ENCODE results near the gene SLC25A12. TPM values are rescaled to one million over a fixed set of nuclear protein-coding genes. Genes with fewer than 3 reads are reported as not detected.

The SLC25A12 gene
- total RNA-seq, 1 donor from 2014 or later, result 33.9 TPM

DNA sequence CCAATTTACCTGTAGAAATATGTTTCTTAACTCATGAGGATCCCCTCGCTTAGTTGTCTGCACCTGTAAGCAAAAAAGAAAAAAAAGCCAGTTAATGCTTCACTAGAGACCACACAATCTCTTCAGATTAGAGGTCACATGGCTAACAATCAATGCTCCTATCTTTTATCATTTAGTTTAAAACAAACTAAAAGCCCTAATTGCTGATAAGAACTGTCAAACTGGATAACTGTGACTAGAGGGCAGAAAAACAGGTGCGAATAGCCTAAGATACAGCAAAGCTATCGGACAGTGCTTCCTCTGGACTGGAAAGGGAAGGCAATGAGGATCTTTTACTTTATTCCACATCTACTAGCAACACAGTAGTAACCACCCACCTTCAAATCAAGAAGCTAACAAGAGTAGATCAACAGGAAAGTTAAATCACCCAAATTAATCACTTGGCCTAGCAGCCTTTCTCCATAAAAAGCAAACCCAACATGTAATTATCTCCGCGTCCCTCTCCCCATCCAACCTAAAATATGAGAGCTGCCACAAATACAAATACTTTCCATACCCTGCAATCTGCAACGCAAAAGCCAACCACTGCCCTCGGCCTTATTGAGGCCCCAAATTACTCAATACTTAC, 734 bp downstream of the SLC25A12 start:
- intact Hi-C loops (cut with micrococcal nuclease), result loop anchor here (5.0 to 10.0 kb wide), 4 partner anchors 194 to 459 kb away; partner anchors contain the start of genes DCAF17, DLX1, DLX2 and DYNC1I2

DNA sequence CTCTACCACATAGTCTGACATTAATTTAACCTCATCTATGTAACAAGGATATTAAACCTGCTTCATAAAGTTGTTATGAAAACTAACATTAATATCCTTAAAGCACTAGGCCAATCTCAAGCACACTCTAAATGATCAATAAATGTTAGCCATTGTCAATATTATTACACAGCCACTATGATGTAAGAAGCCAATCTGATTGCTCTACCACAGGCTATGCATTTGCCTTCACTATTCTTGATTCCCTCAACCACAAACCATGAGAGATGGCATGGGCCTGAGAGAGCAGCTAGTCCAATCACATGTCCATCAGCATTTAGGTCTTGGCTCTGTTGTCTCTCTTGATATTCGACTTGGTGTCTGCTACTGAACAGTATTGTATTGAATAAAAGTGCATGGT, 4.2 kb downstream of the SLC25A12 start:
- intact Hi-C loops (cut with micrococcal nuclease), result loop anchor here (5.0 to 10.0 kb wide), 4 partner anchors 197 to 455 kb away; partner anchors contain the start of genes DCAF17, DLX1, DLX2 and DYNC1I2

DNA sequence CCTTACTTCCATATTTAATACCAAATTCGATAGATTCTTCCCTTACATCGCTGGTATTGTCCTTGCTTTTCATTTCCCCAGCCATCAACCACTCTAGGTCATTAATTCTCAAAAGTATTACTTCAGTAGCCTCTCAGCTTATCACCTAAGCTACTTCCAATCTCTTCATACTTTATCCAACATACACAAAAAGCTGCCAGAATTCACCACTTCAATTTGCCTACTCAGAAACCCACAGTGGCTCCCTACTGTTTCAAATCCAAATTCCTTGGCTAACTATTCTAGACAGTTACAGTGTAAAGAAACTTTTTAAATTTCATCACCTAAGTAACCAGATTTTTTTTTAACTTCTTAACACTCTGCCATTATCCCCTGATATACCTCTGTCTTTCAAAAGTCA, 4.7 kb downstream of the SLC25A12 start:
- intact Hi-C loops (cut with micrococcal nuclease), result no loop called here

DNA sequence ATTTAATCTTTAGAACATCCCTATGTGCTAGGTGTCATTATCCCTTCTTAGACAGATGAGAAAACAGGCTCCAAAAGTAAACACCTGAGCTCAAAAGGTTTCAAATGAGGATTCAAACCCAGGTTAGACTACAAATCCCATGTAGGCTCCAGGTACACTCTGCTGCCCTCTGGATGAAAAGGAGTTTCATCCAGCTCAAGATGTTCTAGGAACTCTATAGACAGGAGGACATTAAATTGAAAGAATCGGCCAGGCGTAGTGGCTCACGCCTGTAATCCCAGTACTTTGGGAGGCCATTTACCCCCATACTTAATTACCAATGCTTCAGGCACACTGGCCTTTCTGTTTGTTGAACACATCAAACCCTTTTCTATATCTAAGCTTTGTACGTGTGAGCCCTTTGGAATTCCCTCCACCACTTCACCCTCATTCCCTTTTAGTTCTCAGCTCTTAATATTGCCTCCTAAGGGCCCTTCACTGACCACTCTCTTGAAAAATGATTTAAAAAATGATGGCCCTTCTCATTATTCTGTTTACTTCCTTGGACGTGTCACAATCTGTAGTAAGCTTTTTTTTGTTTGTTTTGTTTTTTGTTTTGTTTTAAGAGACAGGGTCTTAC, 10.7 kb downstream of the SLC25A12 start:
- intact Hi-C loops (cut with micrococcal nuclease), result no loop called here

DNA sequence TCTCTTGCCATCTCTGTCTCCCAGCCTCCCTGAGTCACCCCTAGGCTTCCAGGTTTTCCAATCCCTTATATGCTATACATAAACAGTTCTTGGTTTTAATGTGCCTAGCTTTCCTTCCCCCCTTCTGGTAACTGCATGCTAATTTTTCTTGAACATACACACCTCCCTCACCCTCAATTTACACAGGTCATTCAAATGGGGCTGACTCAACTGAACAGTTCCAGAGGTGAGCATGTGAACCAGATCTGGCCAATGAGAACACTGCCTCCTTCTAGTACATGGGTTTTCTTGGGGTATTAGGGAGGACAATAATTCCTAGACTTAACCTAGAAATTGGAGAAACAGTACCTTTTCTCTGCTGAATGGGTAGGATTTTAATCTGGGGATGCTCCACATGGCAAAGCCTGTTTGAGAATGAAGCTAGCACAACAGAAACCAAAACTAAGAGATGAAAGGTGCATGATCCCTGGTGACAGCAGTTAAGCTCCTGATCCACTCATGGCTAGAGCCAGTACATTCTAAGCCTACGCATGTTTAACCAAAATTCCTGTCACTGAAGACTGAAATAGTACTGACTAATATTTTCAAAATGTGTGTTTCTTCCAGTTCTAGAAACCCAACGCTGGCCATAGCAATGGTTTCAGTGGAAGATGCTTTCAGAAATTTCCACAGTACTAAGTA, 11.8 kb downstream of the SLC25A12 start:
- intact Hi-C loops (cut with micrococcal nuclease), result no loop called here

DNA sequence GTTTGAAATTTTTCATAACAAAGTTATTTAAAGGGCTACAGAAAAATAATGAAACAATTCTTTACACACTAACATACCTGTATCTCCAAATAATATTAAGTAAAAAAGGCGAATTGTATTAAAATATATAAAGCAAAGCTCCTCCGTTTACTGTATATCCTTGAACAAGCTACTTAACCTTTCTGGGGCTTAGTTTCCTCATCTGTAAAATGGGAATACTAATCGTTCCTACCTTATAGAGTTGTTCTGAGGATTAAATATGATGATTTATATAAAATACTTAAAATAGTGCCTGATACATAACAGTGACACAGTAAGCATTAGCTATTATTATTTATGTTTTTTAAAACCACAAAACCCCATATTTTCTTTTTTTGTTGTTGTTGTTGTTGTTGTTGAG, 13.3 kb downstream of the SLC25A12 start:
- intact Hi-C loops (cut with micrococcal nuclease), result no loop called here

DNA sequence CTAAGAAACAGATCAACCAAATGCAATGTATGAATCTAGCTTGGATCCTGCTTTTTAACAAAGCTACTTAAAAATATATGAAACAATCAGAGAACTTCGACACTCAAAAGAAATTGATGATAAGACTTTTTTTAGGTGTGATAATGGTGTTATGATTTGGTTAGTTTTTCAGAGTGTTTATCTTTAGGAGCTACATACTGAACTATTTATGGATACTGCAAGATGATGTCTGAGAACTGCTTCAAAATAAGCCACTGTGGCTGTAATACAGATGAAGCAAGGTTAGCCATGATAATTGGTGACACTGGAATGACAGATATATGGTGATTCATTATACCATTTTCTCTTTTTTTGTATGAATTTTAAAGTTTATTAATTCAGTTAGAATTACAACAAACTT, 14.2 kb downstream of the SLC25A12 start:
- intact Hi-C loops (cut with micrococcal nuclease), result no loop called here

DNA sequence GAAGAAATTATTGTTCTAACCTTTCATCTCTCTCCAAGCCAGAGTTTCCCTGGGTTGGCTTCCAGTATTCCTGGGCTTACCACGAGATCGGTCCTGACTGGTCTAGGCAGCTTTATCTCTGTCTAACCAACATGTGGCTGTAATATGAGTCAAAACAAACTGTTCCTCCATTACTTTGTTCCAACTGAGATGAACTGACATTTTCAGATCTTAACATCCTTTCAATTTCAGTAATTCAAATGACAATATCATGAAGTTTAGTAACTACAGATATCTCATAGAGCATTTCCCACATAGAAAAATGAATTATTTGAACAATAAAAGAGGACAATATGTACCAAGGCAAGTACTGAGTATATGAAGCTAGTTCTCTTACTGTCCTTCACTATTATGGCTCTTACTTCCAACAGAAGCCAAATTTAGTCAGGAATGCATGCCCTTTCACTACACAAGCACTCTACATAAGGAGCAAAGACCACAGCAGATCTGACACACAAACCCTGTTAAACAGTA, 15.5 kb downstream of the SLC25A12 start:
- intact Hi-C loops (cut with micrococcal nuclease), result no loop called here

DNA sequence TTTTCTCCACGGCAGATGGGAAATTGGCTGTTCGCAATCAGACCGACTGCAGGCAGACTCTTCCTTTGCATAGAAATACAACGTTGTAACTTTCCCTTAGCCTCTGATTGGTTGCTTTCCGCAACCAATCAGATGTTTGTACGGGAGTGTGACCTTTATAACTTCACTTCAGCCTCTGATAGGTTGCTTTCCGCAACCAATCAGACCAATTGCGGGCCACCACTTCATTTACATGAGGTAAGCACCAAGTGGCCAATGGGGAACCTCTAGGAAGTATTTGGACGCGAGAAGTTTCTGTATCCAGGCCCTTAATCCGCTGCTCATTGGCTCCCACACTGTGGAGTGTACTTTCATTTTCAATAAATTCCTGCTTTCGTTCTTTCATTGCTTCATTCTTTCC, 19.1 kb downstream of the SLC25A12 start:
- intact Hi-C loops (cut with micrococcal nuclease), result no loop called here

DNA sequence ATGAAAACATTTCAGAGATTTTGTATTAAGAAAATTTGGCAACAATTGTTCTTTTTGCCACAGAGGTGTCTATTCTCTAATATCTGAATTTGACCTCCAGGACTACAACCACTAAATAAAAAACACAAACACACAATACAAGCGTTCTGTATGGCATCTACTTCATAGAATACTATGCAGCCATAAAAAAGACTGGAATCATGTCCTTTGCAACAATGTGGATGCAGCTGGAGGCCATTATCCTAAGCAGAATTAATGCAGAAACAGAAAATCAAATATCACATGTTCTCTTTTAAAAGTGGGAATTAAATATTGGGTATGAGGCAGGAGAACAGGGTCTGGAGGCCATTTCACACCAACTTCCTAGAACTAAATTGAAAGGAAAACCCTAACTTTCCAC, 19.5 kb downstream of the SLC25A12 start:
- intact Hi-C loops (cut with micrococcal nuclease), result no loop called here

DNA sequence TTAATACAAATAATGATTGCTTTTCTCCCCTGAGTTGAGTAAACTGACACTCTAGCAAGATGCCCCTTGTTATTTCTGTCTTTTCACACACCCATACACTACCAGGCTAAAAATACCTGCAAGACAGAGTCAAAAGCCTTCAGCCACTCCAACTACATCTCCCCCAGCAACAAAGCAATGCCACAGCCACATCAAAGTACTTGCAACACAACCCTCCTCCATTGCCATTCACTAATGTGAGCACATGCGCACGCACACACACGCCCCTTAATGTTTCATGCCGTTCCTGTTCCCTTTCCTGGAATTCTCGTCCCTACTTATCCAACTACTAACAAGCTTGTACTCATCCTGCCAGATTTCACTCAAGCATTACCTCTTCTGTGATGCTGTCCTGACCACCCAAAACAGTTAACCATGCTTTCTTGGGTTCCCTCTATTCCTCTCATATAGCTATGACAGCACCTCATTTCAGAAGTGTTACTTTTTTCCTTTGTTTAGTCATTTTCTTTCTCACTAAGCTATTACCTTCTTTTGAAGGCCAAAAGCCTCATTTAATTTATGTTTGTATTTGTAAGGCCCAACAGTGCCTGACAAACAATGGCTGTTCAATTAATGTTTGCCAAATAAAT, 29.6 kb downstream of the SLC25A12 start:
- intact Hi-C loops (cut with micrococcal nuclease), result no loop called here

DNA sequence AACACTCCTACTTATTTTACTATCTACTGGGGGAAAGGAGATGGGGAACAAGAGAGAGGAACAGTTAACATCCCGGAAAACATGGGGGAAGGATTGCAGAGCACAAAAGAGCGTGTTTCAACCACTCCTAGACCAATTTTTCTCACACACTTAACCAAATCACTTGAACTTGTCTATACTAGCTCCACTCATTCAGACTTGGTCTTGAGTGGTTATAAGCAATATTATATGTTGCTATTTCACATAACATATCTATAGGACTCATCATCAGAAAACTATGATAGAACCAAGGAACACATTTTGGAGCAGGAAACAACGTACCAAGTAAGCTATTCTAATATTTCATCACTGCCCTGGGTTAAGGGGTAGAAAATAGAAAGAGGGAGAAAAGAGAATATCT, 31.5 kb downstream of the SLC25A12 start:
- intact Hi-C loops (cut with micrococcal nuclease), result no loop called here

DNA sequence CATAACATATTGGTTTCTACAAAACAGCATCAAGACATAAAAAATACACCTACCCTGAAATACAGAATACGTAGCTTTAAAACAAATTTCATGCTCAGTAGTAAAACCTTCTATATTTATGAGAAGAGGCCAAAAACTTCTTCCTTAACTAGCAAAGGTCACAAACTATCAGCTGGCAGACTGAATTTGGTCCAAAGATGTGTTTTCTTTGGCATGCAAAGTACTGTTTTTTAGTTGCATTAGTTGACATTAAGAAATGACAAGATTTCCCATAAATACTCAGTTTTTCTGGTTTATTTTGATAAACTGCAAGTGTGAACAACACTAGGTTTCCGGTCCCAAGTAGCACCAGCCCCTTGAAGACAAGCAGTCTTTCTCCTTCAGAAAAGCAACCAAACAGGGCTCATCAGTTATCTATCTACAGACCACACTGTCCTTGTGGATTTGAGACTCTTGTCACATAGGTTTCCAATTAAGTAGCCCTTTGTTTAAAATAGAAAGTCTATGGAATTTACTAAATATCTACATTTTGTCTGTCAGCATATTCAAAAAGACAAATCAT, 35.6 kb downstream of the SLC25A12 start:
- intact Hi-C loops (cut with micrococcal nuclease), result no loop called here

DNA sequence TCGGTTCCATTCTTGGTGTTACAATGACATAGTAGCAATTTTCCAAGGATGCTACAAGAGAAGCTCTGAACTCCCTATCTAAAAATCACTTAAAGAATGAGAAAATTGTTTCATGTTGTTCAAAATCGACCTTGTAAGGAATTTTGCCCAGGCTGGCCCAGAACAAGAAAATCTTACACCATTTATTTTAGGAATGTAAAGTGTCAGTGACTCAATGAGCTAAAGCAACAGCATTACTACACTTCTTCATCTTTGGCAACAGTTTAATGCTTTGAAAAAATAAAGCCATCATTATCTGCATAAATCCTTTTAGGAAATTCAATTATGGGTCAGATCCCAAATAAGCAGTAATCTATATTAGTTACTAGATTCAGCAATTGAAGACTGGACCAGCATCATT, 38.6 kb downstream of the SLC25A12 start:
- intact Hi-C loops (cut with micrococcal nuclease), result no loop called here

DNA sequence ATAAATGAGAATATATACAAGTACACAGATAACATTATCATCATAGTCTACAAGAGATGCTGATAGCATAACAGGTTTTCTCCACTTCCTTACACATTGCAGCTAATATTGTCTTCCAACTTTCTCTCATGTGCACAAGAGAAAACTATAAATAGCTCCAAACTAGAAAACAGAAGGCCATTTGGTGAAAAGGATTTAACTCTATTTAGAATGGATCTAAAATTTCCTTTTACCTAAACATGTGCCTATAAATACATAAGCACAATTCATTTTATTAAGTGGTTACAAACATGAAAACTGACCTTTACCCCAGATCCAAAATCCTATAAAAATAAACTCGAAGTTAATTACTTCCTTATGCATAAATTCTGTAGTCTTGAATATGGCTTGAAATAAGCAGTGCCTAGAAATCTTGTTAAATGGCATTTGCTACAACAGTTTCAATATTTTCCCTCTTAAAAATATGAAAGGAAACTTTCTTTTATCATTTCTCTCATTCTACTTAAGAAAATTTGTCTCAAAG, 41.6 kb downstream of the SLC25A12 start:
- intact Hi-C loops (cut with micrococcal nuclease), result no loop called here

DNA sequence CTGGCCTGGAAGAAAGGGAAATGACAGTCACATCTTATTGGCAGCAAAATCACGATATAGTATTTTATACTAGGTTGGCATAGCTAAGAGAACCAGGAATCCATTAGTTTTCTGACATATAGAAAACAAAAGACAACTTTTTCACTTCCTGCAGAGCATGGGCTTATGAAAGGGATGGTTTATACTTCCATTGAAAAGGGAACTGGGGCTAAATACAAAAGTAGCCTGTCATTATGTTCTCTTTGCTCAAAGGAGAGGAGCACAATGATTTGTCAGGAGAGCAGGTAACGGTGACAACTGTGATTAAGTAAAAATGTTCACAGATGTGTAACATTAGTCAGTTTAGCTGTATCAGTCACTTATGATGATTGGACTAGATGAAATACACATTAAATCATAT, 46.4 kb downstream of the SLC25A12 start:
- intact Hi-C loops (cut with micrococcal nuclease), result loop anchor here (2.0 kb wide), 1 partner anchor 13 kb away; no protein-coding TSS in a partner anchor

DNA sequence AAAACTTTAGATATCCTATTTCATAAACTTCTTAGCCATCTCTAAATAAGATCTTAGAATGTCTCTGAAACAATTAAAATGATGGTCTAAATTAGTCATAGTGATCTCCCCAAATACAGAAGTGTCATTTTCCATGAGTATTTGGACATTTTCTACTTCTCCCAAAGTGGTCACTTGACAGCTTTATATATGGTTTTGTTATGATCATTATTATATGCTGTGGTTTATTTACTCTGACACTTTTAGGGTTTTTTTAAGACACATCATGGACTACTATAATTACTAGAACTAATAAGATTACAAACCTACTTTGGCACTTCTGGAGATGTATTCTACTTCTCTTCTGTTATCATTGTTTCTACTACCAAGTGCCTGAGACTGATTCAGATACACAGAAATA, 47.1 kb downstream of the SLC25A12 start:
- intact Hi-C loops (cut with micrococcal nuclease), result loop anchor here (2.0 kb wide), 1 partner anchor 14 kb away; no protein-coding TSS in a partner anchor

DNA sequence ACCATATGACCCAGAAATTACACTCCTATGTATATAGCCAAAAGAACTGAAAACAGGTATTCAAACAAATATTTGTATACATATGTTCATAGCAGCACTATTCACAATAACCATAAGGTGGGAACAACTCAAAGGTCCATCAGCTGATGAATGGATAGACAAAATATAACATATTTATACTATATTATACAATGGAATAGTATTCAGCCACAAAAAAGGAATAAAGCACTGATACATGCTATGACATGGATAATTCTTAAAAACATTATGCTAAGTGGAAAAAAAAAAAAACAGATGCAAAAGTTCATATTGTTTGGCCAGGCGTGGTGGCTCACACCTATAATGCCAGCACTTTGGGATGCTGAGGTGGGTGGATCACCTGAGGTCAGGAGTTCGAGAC, 52.0 kb downstream of the SLC25A12 start:
- intact Hi-C loops (cut with micrococcal nuclease), result no loop called here

DNA sequence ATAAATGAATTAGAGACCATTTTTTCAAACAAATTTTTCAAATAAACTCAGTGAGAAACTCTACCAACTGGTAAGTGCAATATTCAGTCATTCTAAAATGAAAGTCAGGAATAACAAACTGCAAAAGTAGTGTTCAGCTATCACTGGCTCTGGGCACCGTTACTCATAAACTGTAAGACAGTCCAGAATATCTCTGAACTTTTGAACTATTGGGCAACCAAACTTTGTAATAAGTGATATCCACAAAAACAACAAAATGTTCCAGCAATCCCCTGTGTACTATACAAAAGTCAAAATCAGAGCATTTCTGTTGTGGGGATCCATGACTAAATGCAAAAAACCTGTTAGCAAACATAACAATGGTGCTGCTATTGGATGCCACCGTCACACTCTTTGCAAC, 56.3 kb downstream of the SLC25A12 start:
- intact Hi-C loops (cut with micrococcal nuclease), result no loop called here

DNA sequence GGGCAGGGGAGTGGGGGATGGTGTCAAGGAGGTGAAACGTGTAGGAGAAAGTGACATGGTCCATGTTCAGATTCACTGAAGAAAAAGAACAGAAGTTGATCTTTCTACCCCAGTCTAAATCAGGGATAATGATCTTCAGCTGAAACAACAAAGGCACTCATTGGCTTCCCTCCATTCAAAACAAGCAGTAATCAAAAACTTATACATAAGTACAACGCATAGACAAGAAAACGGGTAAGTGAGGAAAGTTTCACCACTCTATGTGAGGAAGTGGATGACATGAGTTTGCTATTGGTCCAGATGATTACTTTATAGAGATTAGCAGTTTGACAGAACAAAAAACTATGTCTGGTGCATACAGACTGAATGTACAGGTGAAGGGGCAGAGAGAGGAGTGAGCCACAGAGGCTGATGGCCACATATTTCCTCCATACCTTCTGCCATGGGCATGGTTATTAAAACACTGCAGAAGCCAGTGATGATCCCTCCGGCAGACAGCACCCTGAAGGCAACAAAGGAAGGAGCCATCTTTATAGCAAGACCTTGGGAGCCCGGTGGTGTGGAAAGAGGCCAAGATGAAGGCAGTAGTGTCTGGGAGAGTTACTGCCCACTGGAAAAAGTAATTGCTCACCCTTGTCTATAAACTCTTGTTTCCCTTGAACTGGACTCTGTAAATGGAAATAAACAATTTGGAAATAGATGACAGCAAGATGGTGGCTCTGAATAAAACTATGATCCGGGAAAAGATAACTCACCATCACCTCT, 57.7 kb downstream of the SLC25A12 start:
- intact Hi-C loops (cut with micrococcal nuclease), result no loop called here

DNA sequence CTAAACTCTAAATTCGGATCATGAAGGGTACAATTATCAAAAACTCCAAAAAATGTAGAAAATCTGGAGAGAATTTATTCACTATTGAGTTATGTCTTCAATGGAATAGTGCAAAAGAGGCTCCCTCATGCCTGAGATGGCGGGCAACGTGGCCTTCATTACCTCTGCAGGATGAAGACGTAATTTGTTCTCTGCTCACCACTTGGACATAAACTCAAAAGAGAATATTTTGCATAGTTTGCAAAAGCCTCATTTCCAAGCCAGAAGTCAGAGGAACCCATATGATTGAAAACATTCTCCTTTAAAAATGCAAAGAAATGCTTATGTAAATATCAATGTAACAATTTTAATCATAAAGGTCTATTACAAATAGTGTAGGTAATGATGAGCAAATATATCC, 58.7 kb downstream of the SLC25A12 start:
- intact Hi-C loops (cut with micrococcal nuclease), result no loop called here

All from T-helper 1 cell treated with Interleukin-12 subunit alpha and Interleukin-12 subunit beta and Interleukin-4 antibody, amounts not matched to agents 30 ng/mL and 1 ng/mL, for 36 hours (primary cell).